GM19099 (cell line): ENCODE data around the gene SIDT2.

ENCODE experiments used
- POLR2A ChIP-seq: IDR thresholded peaks from 3 replicates; pipeline ENCODE4 v1.6.1; 2011; ENCODE audit warnings: low read depth; ENCODE audit not compliant: insufficient read length; ENCODE audit errors: extremely low read depth

Gene SIDT2

DNA sequence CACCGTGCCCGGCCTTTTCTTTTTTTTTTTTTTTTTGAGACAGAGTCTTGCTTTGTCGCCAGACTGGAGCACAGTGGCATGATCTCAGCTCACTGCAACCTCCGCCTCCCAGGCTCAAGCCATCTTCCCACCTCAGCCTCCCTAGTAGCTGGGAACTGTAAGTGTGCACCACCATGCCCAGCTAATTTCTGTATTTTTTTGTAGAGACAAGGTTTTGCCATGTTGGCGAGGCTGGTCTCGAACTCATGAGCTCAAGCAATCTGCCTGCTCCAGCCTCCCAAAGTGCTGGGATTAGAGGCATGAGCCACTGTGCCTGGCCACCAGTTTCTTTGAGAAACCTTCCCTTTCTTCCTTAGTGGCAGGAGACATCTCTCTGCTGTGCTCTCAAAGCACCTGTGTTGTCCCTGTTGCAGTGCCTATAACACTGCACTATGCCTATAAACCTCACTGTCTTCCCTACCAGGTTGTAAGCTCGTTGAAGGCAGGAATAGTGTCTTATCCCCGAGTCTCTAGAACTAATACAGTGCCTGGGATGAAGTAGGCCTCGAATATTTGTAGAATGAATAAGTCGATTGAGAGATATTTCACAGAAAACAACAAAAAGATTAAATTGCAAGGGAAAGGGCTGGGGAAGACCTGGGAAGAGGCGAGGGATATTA lies 34.3 kb downstream of the SIDT2 start:
- no peak for TF ChIP-seq POLR2A

DNA sequence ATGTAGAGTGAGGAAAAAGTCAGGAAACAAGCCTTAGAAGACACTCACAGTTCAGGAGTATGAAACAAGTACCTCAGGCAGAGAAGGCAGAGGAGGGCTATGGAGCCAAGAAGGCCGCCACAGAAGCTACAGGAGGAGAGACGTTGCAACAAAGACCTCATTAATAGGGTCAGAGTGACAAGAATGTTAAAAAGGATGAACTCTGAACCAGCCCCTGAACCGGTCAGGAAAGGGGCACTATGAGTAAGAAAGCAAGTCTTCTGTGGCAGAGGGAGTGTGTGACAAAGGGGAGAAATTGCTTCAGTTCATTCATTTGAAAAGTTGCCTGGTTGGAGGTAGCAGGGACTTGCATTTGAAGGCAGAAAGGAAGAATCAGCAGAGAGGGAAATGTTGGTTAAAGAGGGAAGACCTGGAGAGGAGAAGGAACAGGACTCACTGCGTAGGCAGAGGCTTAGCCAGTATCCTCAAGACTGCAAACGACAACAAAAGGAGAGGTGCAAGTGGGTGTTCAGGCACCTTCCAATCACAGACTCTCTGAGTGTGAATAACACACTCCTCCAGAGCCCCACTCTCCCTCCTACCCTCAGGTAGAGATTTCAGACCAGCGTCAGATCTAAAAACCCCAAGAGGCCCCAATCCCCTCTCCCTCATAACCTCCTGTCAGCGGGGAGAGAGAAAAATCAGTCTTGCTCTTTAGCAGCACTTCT lies 36.0 kb downstream of the SIDT2 start:
- TF ChIP-seq POLR2A = no peak

DNA sequence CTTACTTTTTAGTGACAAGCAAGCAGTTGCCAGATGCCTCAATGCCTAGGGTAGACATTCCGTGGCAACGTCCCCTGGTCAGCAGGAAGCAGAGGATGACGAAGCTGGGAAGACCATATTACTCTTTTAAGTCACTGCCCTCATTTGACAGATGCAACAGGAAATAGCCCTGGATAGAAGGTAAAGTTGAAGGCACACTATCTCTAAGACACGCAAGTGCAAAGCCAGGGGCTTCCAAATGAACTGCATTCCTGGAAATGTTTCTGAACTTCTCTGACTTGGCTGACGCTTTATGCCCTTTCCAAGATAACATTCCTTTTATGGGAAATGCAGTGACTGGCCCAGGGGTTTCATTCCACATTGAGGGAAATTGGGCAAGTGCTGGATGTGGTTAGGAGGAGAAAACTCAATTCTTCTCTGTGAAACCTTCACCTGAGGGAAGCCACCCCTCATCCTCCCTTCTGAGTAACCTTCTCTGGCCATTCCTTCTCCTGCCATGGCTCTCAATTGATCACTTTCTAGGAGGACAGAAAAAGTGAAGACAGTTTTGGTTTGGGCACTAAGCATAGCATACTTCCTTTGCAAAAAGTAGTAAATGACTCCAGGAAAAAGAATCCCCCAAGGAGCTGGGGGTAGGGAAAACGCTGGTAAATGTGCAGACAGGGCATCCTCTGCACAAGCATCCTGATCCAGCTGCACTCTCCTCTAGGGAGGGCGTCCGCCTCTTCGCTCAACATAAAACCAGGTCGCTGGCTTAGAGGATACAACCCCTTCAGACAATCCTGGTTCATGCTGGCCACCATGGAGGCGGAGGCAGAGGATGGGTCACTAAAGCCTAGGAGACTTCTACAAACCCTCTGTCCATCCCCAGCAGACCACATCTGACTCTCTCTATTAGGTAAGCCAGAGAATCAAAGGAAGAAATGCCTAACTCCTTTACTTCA lies 38.9 kb downstream of the SIDT2 start:
- no peak for TF ChIP-seq POLR2A

DNA sequence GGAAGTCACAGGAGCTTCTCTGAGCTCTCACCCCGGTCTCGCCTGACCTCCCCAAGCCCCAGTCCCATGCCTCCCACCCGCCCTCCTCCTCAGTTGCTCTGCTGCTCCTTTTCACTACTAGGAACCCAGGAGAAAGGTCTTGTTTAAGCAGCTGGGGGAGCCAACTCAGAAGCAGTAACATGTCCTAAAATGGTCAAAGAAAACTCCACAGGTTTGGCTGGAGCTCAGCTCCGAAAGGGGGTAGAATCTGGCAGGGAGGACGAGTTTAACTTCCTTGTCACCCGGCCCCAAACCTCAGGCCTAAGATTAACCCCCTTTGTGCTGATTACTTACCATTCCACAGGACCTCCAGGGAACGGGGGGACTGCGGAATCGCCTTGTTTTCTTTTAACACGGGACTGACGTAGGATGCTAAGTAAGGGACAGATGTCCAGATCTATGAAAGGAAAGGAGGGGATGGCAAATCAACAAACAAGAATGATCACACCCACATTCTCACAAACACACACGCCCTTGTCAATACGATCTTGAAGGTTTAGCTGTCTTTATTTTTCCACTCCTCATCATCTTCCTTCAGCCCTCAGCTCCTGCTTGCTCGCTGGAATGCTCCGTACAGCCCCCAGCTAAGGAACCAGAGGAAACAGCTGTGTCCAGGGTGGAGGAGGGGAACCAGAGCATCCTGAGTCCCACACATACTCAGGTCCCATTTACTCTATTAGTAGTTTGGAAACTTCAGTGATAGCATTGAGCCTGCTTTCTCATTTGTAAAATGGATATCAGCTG lies 39.8 kb downstream of the SIDT2 start:
- no peak for TF ChIP-seq POLR2A

DNA sequence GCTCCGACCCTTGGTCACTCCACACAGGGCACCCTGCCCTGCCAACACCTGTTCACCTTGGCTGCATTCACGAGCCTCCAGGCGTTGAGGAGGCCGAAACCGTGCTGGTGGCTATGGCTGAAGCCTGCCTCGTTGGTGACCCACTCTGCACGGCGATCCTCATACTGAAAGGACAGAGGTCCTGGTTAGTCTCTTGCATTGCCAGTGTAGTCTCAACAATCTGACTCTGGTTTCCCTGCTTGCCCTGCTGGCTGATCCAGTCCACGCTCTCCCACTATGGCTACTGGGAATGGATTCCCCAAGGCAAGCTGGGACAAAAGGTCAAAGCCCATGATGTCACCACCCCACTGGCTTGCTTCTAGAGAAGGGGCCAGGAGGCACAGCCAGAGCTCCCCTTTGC lies 40.5 kb downstream of the SIDT2 start:
- no peak for TF ChIP-seq POLR2A

DNA sequence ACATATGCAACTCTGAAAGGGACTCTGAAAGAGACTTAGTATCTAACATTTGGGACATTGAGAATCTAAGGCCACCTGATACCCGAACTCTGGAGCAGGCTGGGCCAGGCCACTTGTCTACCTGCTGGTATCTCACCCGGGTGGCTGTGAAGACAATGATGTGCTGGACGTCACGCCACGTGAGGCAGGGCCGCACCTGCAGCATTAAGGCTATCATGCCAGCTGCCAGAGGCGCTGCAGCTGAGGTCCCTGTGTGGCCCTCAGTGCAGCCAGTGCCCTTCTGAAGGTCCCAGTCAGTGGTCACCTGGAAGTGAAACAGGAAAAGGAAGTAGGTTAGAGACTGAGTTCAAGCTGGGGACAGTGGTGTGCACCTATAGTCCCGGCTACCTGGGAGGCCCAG lies 40.9 kb downstream of the SIDT2 start:
- no peak for TF ChIP-seq POLR2A

DNA sequence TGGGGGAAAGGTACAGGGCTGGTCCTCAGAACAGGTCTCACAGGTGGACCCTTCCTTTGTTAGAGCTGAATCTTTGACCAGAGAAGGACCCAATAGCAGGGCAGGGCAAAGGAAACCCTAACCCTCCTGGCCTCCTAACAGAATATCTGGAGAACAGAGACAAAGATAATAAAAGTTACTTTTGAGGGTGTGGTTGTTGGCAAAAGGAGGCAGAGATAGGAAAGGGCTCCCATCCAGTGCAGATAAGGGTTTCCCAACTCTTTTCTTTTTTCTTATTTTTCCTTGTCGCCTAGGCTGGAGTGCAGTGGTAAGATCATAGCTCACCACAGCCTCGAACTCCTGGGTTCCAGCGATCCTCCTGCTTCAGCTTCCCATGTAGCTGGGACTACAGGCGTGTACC lies 41.5 kb downstream of the SIDT2 start:
- no peak for TF ChIP-seq POLR2A

DNA sequence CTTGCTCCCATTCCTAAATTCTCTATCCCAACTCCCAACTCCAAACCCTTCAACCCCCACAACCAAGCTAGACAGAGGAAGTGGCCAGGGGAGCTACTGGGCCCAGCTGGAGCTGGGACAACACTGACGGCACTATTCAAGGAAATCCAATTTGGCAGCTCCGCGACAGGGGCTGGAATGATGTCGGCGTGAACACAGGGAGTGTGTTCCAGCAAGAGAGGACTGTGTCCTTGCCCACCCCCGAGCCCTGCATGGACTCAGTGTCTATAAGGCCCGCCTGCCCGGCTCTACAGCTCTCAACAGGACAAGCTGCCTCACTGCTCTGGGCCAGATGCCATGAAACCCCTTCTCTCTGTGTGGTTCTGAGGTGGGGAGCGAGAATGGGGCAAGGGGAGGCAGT lies 42.0 kb downstream of the SIDT2 start:
- no peak for TF ChIP-seq POLR2A

DNA sequence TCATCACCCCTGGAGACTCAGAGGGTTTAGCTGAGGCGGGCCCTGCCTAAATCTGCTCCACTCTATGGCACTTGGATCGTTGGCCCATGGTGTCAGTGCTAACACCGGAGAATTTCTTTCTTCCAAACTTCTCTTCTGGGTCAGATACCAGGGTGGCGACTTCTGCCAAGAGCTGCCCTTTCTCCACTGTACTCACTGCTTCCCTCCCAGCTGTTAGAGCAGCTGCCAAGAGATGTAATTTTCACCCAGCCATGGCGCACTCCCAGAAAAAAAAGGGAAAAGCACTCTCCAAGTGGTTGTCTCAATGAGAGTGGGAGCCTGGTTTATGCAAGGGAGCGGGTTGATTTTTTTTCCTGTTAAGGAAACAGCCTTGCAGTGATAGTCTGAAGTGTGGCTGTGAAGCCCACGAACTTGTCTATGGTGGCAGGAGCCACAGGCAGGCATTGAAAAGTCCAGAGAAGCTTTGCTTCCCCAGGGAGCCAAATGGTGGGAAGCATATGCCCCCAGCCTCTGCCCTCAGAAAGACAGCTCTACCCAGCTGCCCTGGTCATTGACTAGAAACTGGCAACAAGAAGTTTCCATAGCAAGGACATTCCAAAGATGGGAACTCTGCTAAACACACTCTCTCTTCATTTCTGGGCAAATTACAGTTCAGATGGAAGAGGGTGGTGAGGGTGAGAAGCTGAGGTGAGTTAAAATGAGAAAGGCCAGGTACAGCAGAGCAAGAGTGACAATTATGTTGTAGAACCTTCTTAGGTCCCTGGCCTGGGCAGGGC lies 42.6 kb downstream of the SIDT2 start:
- TF ChIP-seq POLR2A = no peak

DNA sequence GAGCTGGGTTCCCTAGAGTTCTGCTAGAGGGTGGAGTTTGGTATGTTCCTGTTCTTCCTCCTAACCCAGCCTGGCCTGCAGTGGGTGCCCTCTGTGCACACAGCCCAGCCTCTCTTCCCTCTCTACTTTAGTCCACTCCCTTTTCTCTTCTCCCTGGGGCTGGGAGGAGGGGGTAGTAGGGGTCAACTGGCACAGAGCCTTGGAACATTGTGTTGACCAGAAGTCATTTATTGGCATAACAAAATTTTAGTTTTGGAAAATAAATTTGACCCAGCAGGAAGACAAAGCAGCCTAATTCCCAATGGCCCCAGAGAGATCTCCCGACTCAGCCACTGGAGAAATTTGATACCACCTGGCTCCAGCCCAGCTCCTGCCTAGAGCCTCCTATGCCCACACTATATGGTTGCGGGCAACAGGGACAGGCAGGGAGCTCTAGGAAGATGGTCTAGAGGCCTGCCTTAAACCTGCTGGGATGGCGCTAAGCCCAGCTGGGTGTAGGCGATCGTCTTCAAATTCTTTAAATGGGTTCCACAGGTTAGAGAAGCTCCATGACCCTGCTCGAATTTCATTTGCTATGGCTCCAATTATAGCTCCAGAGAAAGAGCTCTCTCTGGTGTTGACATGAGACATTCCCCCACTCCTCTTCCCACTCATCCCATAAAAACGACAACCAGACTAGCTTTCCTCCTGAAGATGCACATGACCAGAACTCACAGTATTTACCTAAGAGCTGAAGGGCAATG lies 43.4 kb downstream of the SIDT2 start:
- TF ChIP-seq POLR2A = no peak

DNA sequence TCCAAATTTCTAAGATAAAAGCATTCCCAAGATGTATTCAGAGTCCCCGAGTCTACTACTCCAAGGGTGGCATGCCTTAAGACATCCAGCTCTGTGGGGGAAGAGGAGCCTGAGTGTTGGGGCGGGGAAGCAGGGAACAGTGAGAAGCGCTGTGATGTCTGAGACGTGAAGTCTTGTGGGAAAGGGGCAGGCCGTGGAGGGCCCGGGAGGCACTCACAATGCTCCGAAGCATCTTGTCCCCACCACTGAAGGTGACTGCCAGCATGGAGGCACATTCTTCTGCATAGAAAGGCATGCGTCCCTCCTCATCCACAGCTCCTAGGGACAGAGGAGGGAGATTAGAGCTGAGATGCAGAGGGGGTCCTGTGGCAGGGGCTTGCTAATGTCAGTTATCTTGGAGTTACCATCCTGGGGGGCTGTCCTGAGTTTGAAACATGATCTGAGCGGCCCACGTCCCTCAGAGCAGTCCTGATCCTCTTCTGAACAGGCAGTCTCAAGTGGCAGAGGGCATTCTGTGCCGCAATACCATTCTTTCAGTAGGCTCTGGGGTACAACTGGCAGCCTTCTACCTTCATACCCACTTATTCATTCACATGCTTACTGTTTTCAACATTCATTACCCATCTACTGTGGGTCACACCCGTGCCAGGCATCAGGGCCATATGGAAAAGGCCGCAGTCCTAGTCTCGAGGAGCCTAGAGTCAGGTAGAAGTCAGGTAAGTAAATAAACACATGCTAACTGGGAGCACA lies 44.6 kb downstream of the SIDT2 start:
- no peak for TF ChIP-seq POLR2A

DNA sequence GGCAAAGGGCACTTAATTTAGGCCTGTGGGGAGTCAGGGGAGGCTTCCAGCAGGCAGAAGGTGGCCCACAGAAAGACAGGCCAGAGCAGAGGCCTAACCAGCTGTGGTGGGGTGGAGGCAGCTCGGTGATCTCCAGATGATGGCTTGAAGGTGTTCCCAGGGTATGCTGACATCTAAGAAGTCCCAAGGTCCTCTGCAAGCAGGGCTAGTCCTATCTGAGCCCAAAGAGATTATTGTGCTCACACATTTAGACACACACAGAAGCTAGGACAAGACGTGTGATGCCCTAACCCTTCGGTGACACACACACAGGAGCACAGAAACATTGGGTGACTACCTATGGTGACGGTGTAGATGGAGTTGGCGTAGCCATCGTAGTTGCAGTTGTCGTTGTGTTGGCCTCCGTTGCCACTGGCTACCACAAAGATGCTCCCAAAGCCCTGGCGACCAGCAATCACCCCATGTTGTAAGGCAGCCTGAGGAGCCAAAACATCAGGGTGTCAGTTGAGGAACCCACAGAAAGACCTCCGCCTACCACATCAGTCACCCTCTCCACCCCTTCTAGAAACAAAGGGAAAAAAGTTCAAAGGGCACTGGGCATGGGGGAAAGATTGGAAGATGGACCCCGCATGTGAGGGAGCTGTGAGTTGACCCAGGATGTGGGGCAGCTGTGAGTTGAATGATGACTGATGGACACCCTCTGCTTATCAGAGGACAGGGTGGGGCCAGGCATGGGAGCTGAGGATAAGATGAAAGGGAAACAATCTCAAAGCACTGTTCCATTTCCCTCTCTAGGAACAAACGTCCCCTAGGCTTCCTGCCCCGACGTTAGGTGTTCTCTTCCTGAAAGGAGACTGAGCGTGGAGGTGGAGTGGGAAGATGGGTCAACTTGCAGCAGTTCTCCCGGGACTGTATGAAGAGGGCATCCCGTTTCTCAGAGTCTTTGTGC lies 45.5 kb downstream of the SIDT2 start:
- TF ChIP-seq POLR2A = no peak
